Stimulated activated naive CD8-positive, alpha-beta T cell treated with anti-CD3 and anti-CD28 coated beads, Interleukin-15, amount 100 ng/mL, for 72 hours (primary cell): ENCODE data around the gene TWNK.
A peak's percentile ranks its signal among the peaks of the same experiment; 100 is the strongest.

Experiments used
- ATAC-seq: fragments of 150-1000 bp; cut with Tn5 transposase; 2 replicates; pipeline ENCODE4 v1.10.0; 2021; ENCODE audit warnings: mild to moderate bottlenecking, moderate library complexity
- DNase-seq, 2 donors: peaks; one replicate each; pipeline ENCODE4 v3.0.0; 2021 to 2022
- H3K27ac Mint-ChIP-seq, 2 donors: one replicate each; pipeline ENCODE4 v1.8.0; 2022; ENCODE audit warnings: mild to moderate bottlenecking in 2 of 2, mixed read lengths in 2 of 2, moderate library complexity in 2 of 2
- H3K27me3 Mint-ChIP-seq: one replicate; pipeline ENCODE4 v1.8.0; 2022; ENCODE audit warnings: mixed read lengths
- H3K4me1 Mint-ChIP-seq: one replicate; pipeline ENCODE4 v1.8.0; 2022; ENCODE audit warnings: mild to moderate bottlenecking, mixed read lengths
- H3K4me3 Mint-ChIP-seq, 2 donors: one replicate each; pipeline ENCODE4 v1.8.0; 2022; ENCODE audit warnings: mild to moderate bottlenecking in 2 of 2, mixed read lengths in 2 of 2, moderate library complexity in 1 of 2
- H3K9me3 Mint-ChIP-seq, 2 donors: one replicate each; pipeline ENCODE4 v1.8.0; 2022; ENCODE audit warnings: mixed read lengths in 2 of 2

The TWNK gene

GRCh38 chr10:100986952-100987684, at the start of gene TWNK, which contains the start of gene MRPL43:
Gene TWNK (plus strand): TSS chr10:100987543. CDS start chr10:100988211, 668 bp downstream.
Gene MRPL43 (minus strand): TSS chr10:100987497. CDS start chr10:100987443, 54 bp downstream.
- Mint-ChIP-seq H3K4me1 (peaks cover 49% of the 10 kb centered on the region), H3K9me3 (no peaks in the 10 kb centered on the region)
- peak; percentile 96 for ATAC-seq

GRCh38 chr10:100939763-100940344, 47.5 kb upstream of the TWNK start:
- Mint-ChIP-seq H3K27me3 (no peaks in the 10 kb centered on the region), H3K9me3 (no peaks in the 10 kb centered on the region), H3K4me1 (peaks cover 16% of the 10 kb centered on the region), H3K4me3 (no peak overlapping the region), H3K27ac (peak overlapping the region in 1 of 2 donors; percentile 82)
- no peak for DNase-seq
- no peak for ATAC-seq

More at GRCh38 chr10:100986952-100987684, at the start of gene TWNK, which contains the start of gene MRPL43:
- peak within 1 kb of the TSS; percentile 88 to 96 for H3K4me3 Mint-ChIP-seq
- peak within 1 kb of the TSS; percentile 96 to 97 for H3K27ac Mint-ChIP-seq
- DNase-seq = peak; percentile 77 to 82
- H3K27me3 Mint-ChIP-seq = no peaks in the 10 kb centered on the region

- DNase-seq (no peak), ATAC-seq (no peak)
- no peaks in the 10 kb centered on the region for H3K9me3 Mint-ChIP-seq
- peaks cover 16% of the 10 kb centered on the region for H3K4me1 Mint-ChIP-seq
- H3K27me3 Mint-ChIP-seq = no peaks in the 10 kb centered on the region
- H3K27ac Mint-ChIP-seq = no peak overlapping the region
- H3K4me3 Mint-ChIP-seq = no peak overlapping the region
Observed at GRCh38 chr10:100942229-100942628, 45.1 kb upstream of the TWNK start.

GRCh38 chr10:100943508-100943907, 43.8 kb upstream of the TWNK start:
- H3K9me3 Mint-ChIP-seq = no peaks in the 10 kb centered on the region
- H3K4me3 Mint-ChIP-seq = peak overlapping the region in 1 of 2 donors; percentile 63
- peak overlapping the region in 1 of 2 donors; percentile 84 for H3K27ac Mint-ChIP-seq
- ATAC-seq (no peak), DNase-seq (no peak)
- H3K4me1 Mint-ChIP-seq = peaks cover 16% of the 10 kb centered on the region
- H3K27me3 Mint-ChIP-seq = no peaks in the 10 kb centered on the region

- DNase-seq = no peak
- H3K4me1 Mint-ChIP-seq = peaks cover 16% of the 10 kb centered on the region
- ATAC-seq = no peak
- no peak overlapping the region for H3K4me3 Mint-ChIP-seq
- H3K9me3 Mint-ChIP-seq = no peaks in the 10 kb centered on the region
- no peak overlapping the region for H3K27ac Mint-ChIP-seq
- no peaks in the 10 kb centered on the region for H3K27me3 Mint-ChIP-seq
Observed at GRCh38 chr10:100945754-100946153, 41.6 kb upstream of the TWNK start.

- ATAC-seq (no peak), DNase-seq (no peak)
- Mint-ChIP-seq H3K4me1 (peaks cover 4% of the 10 kb centered on the region), H3K9me3 (no peaks in the 10 kb centered on the region), H3K27ac (no peak overlapping the region), H3K4me3 (no peak overlapping the region), H3K27me3 (no peaks in the 10 kb centered on the region)
Observed at GRCh38 chr10:100948916-100949315, 38.4 kb upstream of the TWNK start.

GRCh38 chr10:100960251-100960650, 27.1 kb upstream of the TWNK start:
- H3K4me3 Mint-ChIP-seq = no peak overlapping the region
- no peaks in the 10 kb centered on the region for H3K9me3 Mint-ChIP-seq
- ATAC-seq (no peak), DNase-seq (no peak)
- peaks cover 6% of the 10 kb centered on the region for H3K4me1 Mint-ChIP-seq
- no peak overlapping the region for H3K27ac Mint-ChIP-seq
- no peaks in the 10 kb centered on the region for H3K27me3 Mint-ChIP-seq

GRCh38 chr10:100962351-100963080, 24.8 kb upstream of the TWNK start:
- no peaks in the 10 kb centered on the region for H3K9me3 Mint-ChIP-seq
- H3K27ac Mint-ChIP-seq = no peak overlapping the region
- H3K4me1 Mint-ChIP-seq = no peaks in the 10 kb centered on the region
- DNase-seq (no peak), ATAC-seq (no peak)
- no peak overlapping the region for H3K4me3 Mint-ChIP-seq
- H3K27me3 Mint-ChIP-seq = no peaks in the 10 kb centered on the region

- DNase-seq (no peak), ATAC-seq (no peak)
- no peaks in the 10 kb centered on the region for H3K27me3 Mint-ChIP-seq
- H3K4me3 Mint-ChIP-seq = no peak overlapping the region
- no peak overlapping the region for H3K27ac Mint-ChIP-seq
- peaks cover 7% of the 10 kb centered on the region for H3K4me1 Mint-ChIP-seq
- H3K9me3 Mint-ChIP-seq = no peaks in the 10 kb centered on the region
Observed at GRCh38 chr10:100963826-100964225, 23.5 kb upstream of the TWNK start.

GRCh38 chr10:100965820-100966219, 21.5 kb upstream of the TWNK start:
- DNase-seq (no peak), ATAC-seq (no peak)
- no peak overlapping the region for H3K4me3 Mint-ChIP-seq
- no peaks in the 10 kb centered on the region for H3K9me3 Mint-ChIP-seq
- H3K27me3 Mint-ChIP-seq = no peaks in the 10 kb centered on the region
- peaks cover 21% of the 10 kb centered on the region for H3K4me1 Mint-ChIP-seq
- H3K27ac Mint-ChIP-seq = no peak overlapping the region

- H3K9me3 Mint-ChIP-seq = no peaks in the 10 kb centered on the region
- no peak overlapping the region for H3K27ac Mint-ChIP-seq
- H3K27me3 Mint-ChIP-seq = no peaks in the 10 kb centered on the region
- no peak overlapping the region for H3K4me3 Mint-ChIP-seq
- peaks cover 23% of the 10 kb centered on the region for H3K4me1 Mint-ChIP-seq
- no peak for DNase-seq
- no peak for ATAC-seq
Observed at GRCh38 chr10:100966887-100967286, 20.5 kb upstream of the TWNK start.

GRCh38 chr10:100967332-100967731, 20.0 kb upstream of the TWNK start:
- Mint-ChIP-seq H3K4me1 (peaks cover 28% of the 10 kb centered on the region), H3K4me3 (no peak overlapping the region), H3K27ac (peak overlapping the region in 1 of 2 donors; percentile 72), H3K27me3 (no peaks in the 10 kb centered on the region), H3K9me3 (no peaks in the 10 kb centered on the region)
- no peak for ATAC-seq
- DNase-seq = no peak

- ATAC-seq (no peak), DNase-seq (no peak)
- H3K4me3 Mint-ChIP-seq = peak overlapping the region in 1 of 2 donors; percentile 29
- no peaks in the 10 kb centered on the region for H3K27me3 Mint-ChIP-seq
- no peak overlapping the region for H3K27ac Mint-ChIP-seq
- peaks cover 34% of the 10 kb centered on the region for H3K4me1 Mint-ChIP-seq
- no peaks in the 10 kb centered on the region for H3K9me3 Mint-ChIP-seq
Observed at GRCh38 chr10:100968062-100968736, 19.1 kb upstream of the TWNK start.

GRCh38 chr10:100968863-100969186, 18.5 kb upstream of the TWNK start:
- ATAC-seq (no peak), DNase-seq (no peak)
- Mint-ChIP-seq H3K4me3 (peak overlapping the region; percentile 66 to 74), H3K4me1 (peaks cover 34% of the 10 kb centered on the region), H3K27me3 (no peaks in the 10 kb centered on the region), H3K27ac (peak overlapping the region in 1 of 2 donors; percentile 63), H3K9me3 (no peaks in the 10 kb centered on the region)

GRCh38 chr10:100969187-100970075, 17.9 kb upstream of the TWNK start, which contains the start of gene SEMA4G:
Gene SEMA4G (plus strand): TSS chr10:100969504. CDS start chr10:100972913, 3,409 bp downstream.
- H3K4me3 Mint-ChIP-seq = peak within 1 kb of the TSS; percentile 66 to 75
- DNase-seq (peak; percentile 42 to 44), ATAC-seq (peak; percentile 87)
- H3K4me1 Mint-ChIP-seq = peaks cover 34% of the 10 kb centered on the region
- H3K9me3 Mint-ChIP-seq = no peaks in the 10 kb centered on the region
- peak within 1 kb of the TSS in 1 of 2 donors; percentile 63 for H3K27ac Mint-ChIP-seq
- H3K27me3 Mint-ChIP-seq = no peaks in the 10 kb centered on the region
